ENCODE results near the gene IFNLR1.

The IFNLR1 gene

DNA sequence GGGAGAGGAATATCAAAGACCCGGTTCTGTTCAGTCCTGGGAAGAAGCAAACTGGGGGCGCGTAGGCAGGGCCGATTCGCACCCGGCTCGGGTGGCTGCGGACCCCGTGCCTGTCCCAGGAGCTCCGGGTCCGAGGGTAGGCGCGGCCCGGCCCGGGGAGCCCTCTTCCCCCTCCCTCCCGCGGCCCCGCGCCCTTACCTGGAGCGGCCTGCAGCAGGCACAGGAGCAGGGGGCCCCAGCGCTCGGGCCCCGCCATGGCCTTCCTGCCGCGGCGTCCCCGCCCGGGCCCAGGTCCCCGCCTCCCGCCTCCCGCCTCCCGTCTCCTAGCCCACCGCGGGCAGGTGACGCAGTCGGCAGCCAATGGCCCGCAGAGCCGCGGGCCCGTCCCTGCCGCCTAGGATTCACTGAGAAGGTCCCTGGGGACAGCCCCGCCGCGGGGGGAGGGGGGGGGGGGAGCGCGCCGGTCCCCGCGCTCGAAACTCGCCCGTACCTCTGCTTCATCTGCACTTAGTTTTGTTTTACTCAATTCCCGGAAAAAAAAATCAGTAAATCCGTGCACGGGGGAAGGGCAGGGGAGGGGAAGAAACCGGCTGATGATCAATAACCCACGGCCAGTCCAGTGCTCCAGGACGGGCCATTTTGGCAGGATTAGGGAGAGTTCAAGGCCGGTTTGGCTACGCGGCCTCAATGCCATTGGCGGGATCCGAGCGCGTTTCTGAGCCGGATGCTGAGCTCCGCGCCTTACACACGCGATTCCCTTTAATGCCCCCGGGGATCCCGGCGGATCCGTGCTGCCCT, at the start of gene IFNLR1:
Gene IFNLR1, minus strand, starts transcription at position 297 of the 798 bp plus-strand sequence. Its CDS starts 41 bp downstream, at position 256.
- H3K4me3 ChIP-seq (ENCODE audit: low read depth, low read length) = peak within 1 kb of the TSS; percentile 40
- TF ChIP-seq, protein P1, sequence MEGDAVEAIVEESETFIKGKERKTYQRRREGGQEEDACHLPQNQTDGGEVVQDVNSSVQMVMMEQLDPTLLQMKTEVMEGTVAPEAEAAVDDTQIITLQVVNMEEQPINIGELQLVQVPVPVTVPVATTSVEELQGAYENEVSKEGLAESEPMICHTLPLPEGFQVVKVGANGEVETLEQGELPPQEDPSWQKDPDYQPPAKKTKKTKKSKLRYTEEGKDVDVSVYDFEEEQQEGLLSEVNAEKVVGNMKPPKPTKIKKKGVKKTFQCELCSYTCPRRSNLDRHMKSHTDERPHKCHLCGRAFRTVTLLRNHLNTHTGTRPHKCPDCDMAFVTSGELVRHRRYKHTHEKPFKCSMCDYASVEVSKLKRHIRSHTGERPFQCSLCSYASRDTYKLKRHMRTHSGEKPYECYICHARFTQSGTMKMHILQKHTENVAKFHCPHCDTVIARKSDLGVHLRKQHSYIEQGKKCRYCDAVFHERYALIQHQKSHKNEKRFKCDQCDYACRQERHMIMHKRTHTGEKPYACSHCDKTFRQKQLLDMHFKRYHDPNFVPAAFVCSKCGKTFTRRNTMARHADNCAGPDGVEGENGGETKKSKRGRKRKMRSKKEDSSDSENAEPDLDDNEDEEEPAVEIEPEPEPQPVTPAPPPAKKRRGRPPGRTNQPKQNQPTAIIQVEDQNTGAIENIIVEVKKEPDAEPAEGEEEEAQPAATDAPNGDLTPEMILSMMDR (IDR thresholded peaks at IDR 0.05; ENCODE audit: low read depth, low read length) = no peak
- in situ Hi-C loops (cut with HindIII; ENCODE audit: low sequenced_read_pairs) = no loop called here
- DNase-seq (ENCODE audit: low read depth, low spot score) = no peak

DNA sequence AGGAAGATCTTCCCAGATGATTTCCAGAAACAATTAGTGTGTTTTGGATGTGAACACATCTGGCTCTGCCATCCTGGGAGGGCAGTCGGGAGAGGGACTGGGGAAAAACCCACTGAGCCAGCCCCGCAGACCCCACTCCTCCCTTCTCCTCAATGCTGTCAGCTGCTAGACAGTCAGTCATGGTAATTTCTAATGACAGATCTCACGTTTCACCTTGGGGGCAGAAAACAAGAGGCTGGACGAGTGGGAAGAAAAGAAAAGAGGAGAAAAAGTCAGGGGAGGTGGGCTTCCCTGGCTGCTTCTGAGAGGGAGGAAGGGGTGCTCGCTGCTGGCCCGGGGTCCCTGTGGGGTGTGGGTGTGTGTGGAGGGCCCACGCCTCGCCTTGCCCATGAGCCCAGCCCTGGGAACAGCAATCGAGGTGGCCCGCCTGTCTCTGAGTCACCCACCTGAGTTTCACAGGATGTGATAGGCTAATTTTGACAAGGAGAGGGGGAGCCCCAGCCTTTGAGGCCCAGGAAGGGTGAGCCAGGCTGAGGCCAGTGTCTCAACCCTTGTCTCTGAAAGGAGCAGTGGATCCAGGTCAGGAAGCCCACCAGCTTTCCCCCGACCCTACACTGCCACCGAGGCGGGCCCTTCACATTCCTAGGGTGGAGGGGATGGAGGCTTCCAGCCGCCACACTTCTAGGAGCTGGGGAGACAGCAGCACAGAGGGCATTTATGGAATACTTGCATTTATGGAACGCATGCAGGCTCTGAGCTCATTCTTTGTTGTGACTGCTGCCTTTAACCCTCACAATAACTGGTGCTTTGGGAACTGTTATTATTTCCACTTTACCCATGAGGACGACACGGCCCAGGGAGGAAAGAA, 49.1 kb upstream of the IFNLR1 start:
- DNase-seq (ENCODE audit: low read depth, low spot score) = no peak
- TF ChIP-seq, protein P1 (IDR thresholded peaks at IDR 0.05; ENCODE audit: low read depth, low read length) = no peak
- in situ Hi-C loops (cut with HindIII; ENCODE audit: low sequenced_read_pairs) = no loop called here
- H3K4me3 ChIP-seq (ENCODE audit: low read depth, low read length) = no peak overlapping the region

DNA sequence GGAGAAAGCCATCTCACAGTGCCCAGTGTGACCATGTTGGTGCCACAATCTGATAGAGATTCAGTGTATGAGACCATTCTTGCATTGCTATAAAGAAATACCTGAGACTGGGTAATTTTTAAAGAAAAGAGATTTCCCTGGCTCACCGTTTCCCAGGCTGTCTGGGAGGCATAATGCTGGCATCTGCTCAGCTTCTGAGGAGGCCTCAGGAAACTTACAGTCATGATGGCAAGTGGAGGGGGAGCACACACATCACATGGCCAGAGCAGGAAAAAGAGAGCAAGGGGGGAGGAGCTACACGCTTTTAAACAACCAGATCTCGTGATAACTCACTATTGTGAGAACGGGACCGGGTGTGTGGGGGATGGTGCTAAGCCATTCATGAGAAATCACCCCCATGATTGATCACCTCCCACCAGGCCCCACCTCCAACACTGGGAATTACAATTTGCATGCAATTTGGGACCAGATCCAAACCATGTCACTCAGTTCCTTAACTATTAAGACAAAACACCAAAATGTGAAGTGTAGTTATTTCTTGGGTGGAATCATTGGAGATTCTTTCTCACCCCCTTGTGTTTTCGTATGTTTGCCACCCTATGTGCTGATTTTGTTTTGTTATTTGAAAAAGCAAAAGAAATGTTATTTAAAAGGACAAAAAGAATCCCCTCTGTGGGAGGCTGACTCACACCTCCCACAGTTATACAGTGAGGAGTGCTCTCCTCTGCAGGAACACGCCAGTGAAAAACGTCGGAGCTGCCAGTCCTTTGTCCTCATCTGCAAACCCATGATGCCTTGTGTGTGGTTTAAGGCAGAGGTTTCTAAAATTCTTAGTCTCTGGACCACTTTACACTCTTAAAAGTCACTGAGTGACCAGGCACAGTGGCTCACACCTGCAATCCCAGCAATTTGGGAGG, 46.9 kb upstream of the IFNLR1 start:
- H3K4me3 ChIP-seq (ENCODE audit: low read depth, low read length) = no peak overlapping the region
- peak; percentile 63 for DNase-seq (ENCODE audit: low read depth, low spot score)
- in situ Hi-C loops (cut with HindIII; ENCODE audit: low sequenced_read_pairs) = no loop called here
- TF ChIP-seq, protein P1 (IDR thresholded peaks at IDR 0.05; ENCODE audit: low read depth, low read length) = no peak

- no peak for DNase-seq (ENCODE audit: low read depth, low spot score)
- in situ Hi-C loops (cut with HindIII; ENCODE audit: low sequenced_read_pairs) = no loop called here
- TF ChIP-seq, protein P1 (IDR thresholded peaks at IDR 0.05; ENCODE audit: low read depth, low read length) = no peak
- no peak overlapping the region for H3K4me3 ChIP-seq (ENCODE audit: low read depth, low read length)
These were observed 44.6 kb upstream of the IFNLR1 start for GRCh38 chr1:24231701-24232100.

GRCh38 chr1:24228311-24228710, 41.2 kb upstream of the IFNLR1 start:
- no peak for DNase-seq (ENCODE audit: low read depth, low spot score)
- in situ Hi-C loops (cut with HindIII; ENCODE audit: low sequenced_read_pairs) = no loop called here
- H3K4me3 ChIP-seq (ENCODE audit: low read depth, low read length) = no peak overlapping the region
- TF ChIP-seq, protein P1 (IDR thresholded peaks at IDR 0.05; ENCODE audit: low read depth, low read length) = no peak

DNA sequence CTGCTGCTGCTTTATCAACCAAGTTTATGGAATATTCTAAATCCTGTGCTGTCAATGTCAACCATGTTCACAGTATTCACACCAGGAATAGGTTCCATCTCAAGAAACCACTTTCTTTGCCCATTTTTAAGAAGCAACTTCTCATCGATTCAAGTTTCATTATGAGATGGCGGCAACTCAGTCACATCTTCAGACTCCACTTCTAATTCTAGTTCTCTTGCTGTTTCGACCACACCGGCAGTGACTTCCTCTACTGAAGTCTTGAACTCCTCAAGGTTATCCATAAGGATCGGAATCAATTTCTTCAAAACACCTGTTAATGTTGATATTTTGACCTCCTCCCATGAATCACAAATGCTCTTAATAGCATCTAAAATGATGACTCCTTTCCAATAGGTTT, 39.7 kb upstream of the IFNLR1 start:
- no peak for DNase-seq (ENCODE audit: low read depth, low spot score)
- TF ChIP-seq, protein P1 (IDR thresholded peaks at IDR 0.05; ENCODE audit: low read depth, low read length) = no peak
- in situ Hi-C loops (cut with HindIII; ENCODE audit: low sequenced_read_pairs) = no loop called here
- no peak overlapping the region for H3K4me3 ChIP-seq (ENCODE audit: low read depth, low read length)

Data from astrocyte of the spinal cord (primary cell).